DND-41 (cell line): ENCODE measurements around the gene COMMD9.
A peak's percentile ranks its signal among the peaks of the same experiment; 100 is the strongest.

ENCODE experiments used
- ATAC-seq: fragments of 200-7000 bp; cut with Tn5 transposase; 3 replicates; pipeline ENCODE4 v1.9.1; 2021; ENCODE audit warnings: low read depth; ENCODE audit not compliant: insufficient read depth
- DNase-seq: peaks from one replicate; pipeline ENCODE4 v3.0.0-alpha.2; 2020
- H2AFZ ChIP-seq: 2 replicates; pipeline ENCODE4 v1.6.0; 2012; ENCODE audit warnings: low read depth, low read length
- H3K27ac ChIP-seq: 2 replicates; pipeline ENCODE4 v1.5.1; 2012; ENCODE audit warnings: low read length, inconsistent platforms
- H3K27me3 ChIP-seq: fragments of 200-600 bp; sonication (generic); 2 replicates; pipeline ENCODE4 v1.6.0; 2012; ENCODE audit warnings: low read length, mild to moderate bottlenecking, inconsistent platforms; ENCODE audit not compliant: insufficient read depth, poor library complexity
- H3K36me3 ChIP-seq: 2 replicates; pipeline ENCODE4 v1.5.1; 2012; ENCODE audit warnings: low read length, inconsistent platforms; ENCODE audit not compliant: insufficient read depth
- H3K4me1 ChIP-seq: 2 replicates; pipeline ENCODE4 v1.5.1; 2012; ENCODE audit warnings: mild to moderate bottlenecking, low read length; ENCODE audit not compliant: insufficient read depth
- H3K4me2 ChIP-seq: 2 replicates; pipeline ENCODE4 v1.6.0; 2012; ENCODE audit warnings: mild to moderate bottlenecking, moderate library complexity, low read length, inconsistent platforms; ENCODE audit not compliant: insufficient read depth
- H3K4me3 ChIP-seq, 2 experiments: fragments of 200-600 bp in 1 of 2; shearing (Covaris generic) in 1 of 2; 2 replicates each; pipeline ENCODE4 v1.5.1; 2012 to 2016; ENCODE audit warnings: inconsistent platforms in 2 of 2, low read length in 2 of 2, mild to moderate bottlenecking in 2 of 2, low read depth in 1 of 2, moderate library complexity in 1 of 2
- H3K79me2 ChIP-seq: 2 replicates; pipeline ENCODE4 v1.6.0; 2012; ENCODE audit warnings: low read length, inconsistent platforms; ENCODE audit not compliant: insufficient read depth
- H3K9ac ChIP-seq: 2 replicates; pipeline ENCODE4 v1.6.0; 2012; ENCODE audit warnings: low read depth, mild to moderate bottlenecking, inconsistent platforms, low read length, moderate library complexity
- H3K9me3 ChIP-seq: 2 replicates; pipeline ENCODE4 v1.5.1; 2012; ENCODE audit warnings: low read length, moderate library complexity, mild to moderate bottlenecking, inconsistent platforms; ENCODE audit not compliant: insufficient read depth, severe bottlenecking
- H4K20me1 ChIP-seq: 2 replicates; pipeline ENCODE4 v1.6.0; 2012; ENCODE audit warnings: low read length; ENCODE audit not compliant: insufficient read depth
- CTCF ChIP-seq: IDR thresholded peaks from 2 replicates; pipeline ENCODE4 v1.5.1; 2012; ENCODE audit warnings: borderline replicate concordance, low read length, moderate library complexity, mild to moderate bottlenecking; ENCODE audit not compliant: poor library complexity, severe bottlenecking; ENCODE audit errors: extremely low read depth
- EZH2 ChIP-seq: IDR thresholded peaks from 3 replicates; pipeline ENCODE4 v1.6.1; 2012; ENCODE audit warnings: borderline replicate concordance, low read depth, mild to moderate bottlenecking, moderate library complexity, low read length, inconsistent platforms; ENCODE audit not compliant: severe bottlenecking

COMMD9 gene

GRCh38 chr11:36258730-36259360 lies 30.4 kb downstream of the COMMD9 start:
- no peaks in the 10 kb centered on the region for H3K4me1 ChIP-seq
- no peaks in the 10 kb centered on the region for H3K9me3 ChIP-seq
- peak; percentile 67 for ATAC-seq
- no peak overlapping the region for H3K27ac ChIP-seq
- DNase-seq: peak; percentile 25
- no peaks in the 10 kb centered on the region for H4K20me1 ChIP-seq
- peaks cover 3% of the 10 kb centered on the region for H3K27me3 ChIP-seq
- TF ChIP-seq EZH2: no peak
- TF ChIP-seq CTCF: peak; percentile 56
- no peaks in the 10 kb centered on the region for H3K79me2 ChIP-seq
- no peak overlapping the region for H3K4me2 ChIP-seq
- H2AFZ ChIP-seq: no peak overlapping the region
- no peaks in the 10 kb centered on the region for H3K36me3 ChIP-seq
- H3K9ac ChIP-seq: no peak overlapping the region
- no peak overlapping the region for H3K4me3 ChIP-seq

DNA sequence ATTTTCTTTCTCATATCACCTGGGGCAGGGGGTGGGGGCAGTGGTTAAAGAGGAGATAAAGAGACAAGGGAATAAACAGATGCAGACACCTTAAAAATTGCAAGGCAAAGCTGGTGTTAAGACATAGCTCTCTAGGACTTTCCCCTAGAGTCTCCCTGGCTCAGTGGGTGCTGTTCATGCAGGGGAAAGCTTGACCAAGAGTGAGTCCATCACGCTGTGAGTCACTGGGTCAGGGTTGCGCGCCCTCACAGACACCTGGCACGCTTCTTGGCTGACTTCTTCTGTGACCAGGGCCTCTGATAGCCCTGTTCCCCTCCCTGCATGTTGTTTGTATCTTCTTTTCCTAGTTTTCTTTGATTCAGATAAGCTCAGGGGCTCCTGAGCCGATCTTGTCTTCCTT lies 31.9 kb downstream of the COMMD9 start:
- ATAC-seq (no peak), DNase-seq (no peak)
- H3K4me2 ChIP-seq: no peak overlapping the region
- no peaks in the 10 kb centered on the region for H3K79me2 ChIP-seq
- no peak overlapping the region for H3K4me3 ChIP-seq
- no peak overlapping the region for H3K9ac ChIP-seq
- no peak overlapping the region for H3K27ac ChIP-seq
- no peak overlapping the region for H2AFZ ChIP-seq
- no peaks in the 10 kb centered on the region for H3K4me1 ChIP-seq
- no peaks in the 10 kb centered on the region for H3K9me3 ChIP-seq
- no peaks in the 10 kb centered on the region for H4K20me1 ChIP-seq
- peaks cover 3% of the 10 kb centered on the region for H3K27me3 ChIP-seq
- TF ChIP-seq EZH2: no peak
- no peak for TF ChIP-seq CTCF
- no peaks in the 10 kb centered on the region for H3K36me3 ChIP-seq

DNA sequence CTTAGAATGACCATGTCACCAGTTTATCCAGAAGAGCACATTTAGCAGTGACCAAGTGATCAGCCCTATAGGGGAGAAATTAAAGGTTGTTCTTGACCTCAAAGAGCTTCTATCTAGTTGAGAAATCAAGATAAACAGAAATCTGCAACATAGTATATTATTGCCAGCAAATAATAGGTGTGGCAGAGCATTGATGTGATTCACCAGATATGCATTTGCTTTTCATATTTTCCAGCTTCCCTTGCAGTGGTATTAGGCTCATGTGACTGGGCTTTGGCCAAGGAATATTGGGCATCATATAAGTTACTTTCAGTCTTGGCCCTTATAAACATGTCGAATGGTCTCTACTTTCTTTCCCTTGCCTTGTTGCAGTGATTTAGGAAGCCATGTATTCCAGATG lies 34.5 kb downstream of the COMMD9 start:
- Histone ChIP-seq H2AFZ (no peak overlapping the region), H3K4me1 (no peaks in the 10 kb centered on the region), H3K9ac (no peak overlapping the region), H3K4me3 (no peak overlapping the region), H3K27ac (no peak overlapping the region), H3K9me3 (no peaks in the 10 kb centered on the region), H3K27me3 (peaks cover 3% of the 10 kb centered on the region), H4K20me1 (no peaks in the 10 kb centered on the region), H3K79me2 (no peaks in the 10 kb centered on the region), H3K36me3 (no peaks in the 10 kb centered on the region), H3K4me2 (no peak overlapping the region)
- TF ChIP-seq CTCF (no peak), EZH2 (no peak)
- ATAC-seq (no peak), DNase-seq (no peak)
